ENCODE data around the gene SNCA.

The SNCA gene

DNA sequence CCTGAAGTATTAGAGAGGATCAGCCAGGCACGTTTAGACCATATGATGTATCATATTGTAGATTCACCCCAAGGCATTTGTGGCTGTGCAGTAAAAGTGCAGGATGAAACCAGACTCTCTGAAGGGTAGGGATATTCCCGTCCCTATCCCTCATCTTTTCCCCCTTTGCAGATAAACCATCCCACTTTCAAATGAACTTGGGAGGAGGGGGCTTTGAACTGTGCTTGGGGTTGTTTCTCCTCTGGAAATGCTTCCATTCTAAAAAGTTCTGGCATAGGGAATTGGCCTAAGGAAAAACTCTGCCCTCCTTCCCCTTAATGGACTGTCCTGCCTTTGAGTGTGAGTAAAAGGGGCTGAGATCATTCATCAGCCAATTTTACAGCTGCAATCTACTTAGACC is 23.8 kb downstream of the SNCA start:
- DNase-seq = no peak

DNA sequence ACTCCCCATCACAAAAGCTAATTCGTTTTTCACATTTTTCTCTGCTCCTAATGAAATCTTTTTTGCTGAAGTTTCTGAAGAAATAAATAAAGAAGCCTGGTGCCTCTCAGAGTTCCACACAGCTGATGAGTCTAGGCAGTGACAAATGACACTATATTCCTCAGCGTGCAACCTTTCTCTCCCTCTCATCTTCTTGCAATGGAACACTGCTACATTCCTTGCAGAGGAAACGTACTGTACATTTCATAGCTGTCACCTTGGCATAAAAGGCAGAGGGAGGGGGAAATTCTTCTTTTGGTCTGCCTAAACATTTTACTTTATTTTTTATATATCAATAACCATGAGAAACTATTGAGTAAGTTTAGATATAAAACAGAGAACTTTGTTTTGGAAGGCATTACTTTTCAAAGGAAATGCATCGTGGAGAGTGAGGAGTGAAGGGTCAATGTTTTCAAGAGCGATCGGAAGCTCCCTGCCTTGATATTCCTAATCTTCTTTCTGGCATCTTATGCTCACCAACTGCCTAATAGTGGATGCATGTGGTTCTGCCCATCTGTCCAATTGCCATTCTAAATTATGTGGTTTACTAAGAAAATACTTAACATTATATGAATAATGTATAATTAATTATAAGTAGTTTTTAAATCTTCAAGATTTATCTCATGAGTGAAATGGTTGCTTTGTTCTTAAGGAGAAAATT is 29.4 kb downstream of the SNCA start:
- no peak for DNase-seq

DNA sequence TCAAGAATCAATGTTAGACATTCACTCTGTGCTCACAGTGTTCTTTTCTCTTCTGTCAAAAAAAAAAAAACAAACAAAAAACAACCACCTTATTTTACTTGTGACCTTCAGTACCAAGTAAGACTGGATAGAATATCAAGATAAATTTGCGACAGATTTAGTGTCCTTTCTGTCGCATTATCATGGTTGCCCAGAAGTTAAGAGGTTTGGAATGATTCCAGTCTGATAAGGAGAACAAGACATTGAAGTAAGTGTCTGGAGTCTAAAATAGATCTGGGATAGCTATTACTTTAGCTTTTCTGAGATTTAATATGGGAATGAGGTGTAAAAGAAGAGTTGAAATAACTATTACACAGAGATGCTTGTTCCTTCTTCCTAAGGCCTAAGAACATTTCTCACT is 31.7 kb downstream of the SNCA start:
- DNase-seq = no peak

- no peak for DNase-seq
Observed at GRCh38 chr4:89803915-89804314, 33.0 kb downstream of the SNCA start.

DNA sequence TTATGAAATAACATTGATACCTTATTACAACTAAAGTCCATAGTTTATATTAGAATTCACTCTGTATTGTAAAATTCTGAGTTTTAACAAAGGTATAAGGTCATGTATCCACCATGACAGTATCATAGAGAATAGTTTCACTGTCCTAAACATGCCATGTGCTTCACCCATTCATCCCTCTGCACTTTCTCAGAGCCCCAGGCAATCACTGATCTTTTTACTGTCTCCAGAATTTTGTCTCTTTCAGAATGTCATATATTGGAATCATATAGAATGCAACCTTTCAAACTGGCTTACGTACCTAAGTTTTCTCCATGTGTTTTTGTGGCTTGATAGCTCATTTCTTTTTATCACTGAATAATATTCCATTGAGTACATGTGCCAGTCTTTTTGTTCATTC is 33.9 kb downstream of the SNCA start:
- DNase-seq = no peak

- DNase-seq = no peak
Observed at GRCh38 chr4:89800527-89801103, 36.3 kb downstream of the SNCA start.

GRCh38 chr4:89800012-89800516 is 36.9 kb downstream of the SNCA start:
- DNase-seq = no peak

DNA sequence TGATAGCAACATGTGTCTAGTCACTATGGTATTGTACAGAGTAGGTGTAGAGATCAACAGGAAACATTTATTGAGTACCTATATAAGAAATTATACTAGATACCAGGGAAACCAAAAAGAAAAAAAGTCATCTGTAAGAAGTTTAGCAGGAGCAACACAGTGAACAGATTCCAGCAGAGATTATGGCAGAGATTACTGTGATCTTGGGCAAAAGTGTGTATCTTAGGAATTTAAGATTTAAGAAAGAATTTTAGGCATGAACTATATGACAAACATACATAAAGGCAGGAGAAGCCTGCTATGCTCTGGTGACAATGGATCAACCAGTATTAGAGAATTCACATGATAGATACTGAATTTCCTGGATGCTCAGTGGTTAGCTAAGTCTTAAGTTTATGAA is 37.9 kb downstream of the SNCA start:
- DNase-seq = no peak

- DNase-seq = no peak
Observed at GRCh38 chr4:89797117-89797516, 39.8 kb downstream of the SNCA start.

DNA sequence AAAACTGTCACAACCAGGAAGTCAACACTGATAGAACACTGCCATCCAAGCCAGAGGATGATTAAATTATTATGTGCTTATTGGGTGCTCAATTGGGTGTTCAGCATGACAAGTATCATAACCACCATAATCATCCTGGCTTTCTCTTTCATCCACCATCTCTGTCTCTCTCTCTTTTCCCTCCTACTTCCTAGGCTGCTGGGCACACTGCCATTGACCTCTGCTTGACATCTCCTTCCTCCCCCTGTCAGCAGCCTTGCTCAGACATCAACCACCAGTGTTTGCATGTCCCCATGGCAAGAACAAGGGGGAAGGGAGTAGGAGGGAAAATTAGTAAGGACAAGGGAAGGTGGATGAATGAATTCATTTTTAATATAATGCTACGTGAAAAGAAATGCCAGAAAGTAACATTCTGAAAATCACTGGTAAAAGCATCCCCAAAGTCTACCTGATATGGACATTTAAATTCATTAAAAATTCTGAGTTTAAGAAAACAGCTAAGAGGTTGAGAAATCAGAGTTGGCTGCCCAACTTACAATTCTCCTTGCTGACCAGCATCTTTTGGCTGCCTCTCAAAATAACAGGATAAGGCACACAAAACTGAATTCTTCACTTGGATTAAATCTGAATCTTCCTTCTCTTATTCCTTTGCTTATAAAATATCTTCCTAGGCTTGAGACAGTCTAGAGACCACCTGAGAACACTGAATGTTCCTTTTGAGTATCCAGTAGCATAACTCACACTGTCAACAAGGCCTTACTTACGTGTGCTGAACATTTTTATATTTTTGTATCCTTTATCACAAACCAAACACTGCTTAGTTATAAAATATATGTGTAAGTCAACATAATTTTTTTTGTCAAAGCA is 48.5 kb downstream of the SNCA start:
- no peak for DNase-seq

DNA sequence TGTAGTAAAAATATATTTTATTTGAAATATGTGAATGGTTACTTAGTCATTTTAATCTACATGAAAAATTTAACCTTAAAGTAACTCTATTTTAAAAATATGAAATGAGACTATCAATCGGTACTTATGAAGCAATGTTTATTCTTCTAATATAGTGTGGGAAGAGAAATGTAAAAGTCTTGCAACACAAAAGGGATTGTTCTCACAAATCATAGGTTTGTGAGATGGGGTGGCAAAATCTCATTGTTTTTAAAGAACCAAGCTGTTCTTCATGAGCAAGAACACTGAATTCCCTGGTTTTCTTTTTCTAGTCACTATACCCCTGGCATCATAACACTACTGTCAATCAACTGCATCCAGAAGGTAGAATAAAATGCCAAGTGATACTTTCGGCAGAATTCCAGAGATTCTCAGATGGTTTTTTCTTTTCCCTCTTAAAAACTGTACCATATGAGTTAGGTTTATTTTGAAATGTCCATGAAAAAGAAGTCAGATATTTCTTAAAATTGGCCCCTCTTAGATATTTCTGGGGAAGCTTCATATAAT is 52.2 kb downstream of the SNCA start:
- DNase-seq = no peak

GRCh38 chr4:89781321-89781720 is 55.6 kb downstream of the SNCA start:
- no peak for DNase-seq

DNA sequence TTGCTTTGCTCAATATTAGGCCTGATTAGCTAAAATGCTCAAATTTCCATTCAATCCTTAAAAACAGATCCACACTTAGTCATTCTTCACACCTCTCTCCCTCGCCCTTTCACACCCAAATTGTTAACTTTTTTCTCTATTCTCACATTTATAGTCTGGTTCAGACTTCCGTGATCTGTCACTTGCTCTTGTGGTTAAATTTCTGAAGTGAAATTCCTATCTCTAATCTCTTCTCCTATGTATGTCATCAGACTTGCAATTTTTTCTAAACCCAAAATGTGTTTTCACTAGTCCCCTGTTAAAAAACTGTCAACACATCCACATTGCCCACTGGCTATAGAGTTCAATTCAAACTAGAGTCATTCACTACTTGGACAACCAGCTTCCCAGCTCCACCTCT is 63.2 kb downstream of the SNCA start:
- DNase-seq = no peak

- DNase-seq = no peak
Observed at GRCh38 chr4:89769856-89770255, 67.1 kb downstream of the SNCA start.

GRCh38 chr4:89767924-89768323 is 69.0 kb downstream of the SNCA start:
- DNase-seq = no peak

- DNase-seq = no peak
Observed at GRCh38 chr4:89765966-89766365, 71.0 kb downstream of the SNCA start.

DNA sequence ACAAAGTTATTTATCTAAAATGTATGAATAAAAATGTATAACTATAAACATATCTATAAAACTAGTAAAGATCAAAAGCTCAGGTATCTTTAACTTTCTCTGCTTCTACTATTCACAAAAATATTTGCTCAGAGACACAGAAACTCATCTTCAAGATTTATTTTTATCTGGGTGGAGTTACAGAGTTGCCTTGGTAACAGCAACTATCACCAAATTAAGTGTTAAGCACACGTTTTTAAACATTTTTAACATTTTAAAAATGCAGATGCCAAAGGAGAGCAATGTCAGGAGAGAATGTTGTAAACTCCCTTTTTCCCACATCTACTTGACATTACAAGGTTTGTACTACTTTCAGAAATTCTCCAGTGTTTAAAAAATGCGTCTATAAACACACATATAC is 71.4 kb downstream of the SNCA start:
- DNase-seq = no peak

- no peak for DNase-seq
Observed at GRCh38 chr4:89762311-89762710, 74.7 kb downstream of the SNCA start.

DNA sequence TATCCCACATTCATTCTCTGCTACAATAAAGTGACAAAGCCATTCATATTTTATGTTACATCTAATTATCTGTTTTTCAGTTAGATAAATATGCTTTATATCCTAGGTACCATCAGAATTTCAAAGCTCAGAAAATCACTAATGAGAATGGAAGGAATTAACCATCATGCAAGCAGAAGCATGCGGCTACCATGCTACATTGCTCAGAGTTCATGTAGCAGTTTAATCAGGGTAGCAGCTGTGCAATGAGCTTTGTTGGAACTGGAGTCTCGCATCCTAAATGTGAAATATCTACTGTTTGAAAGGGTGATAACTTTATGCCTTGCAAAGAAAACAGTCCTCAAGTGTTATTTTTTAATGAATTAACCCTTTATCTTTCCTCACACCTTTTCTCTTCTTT is 77.5 kb downstream of the SNCA start:
- no peak for DNase-seq

- no peak for DNase-seq
Observed at GRCh38 chr4:89757154-89757719, 79.7 kb downstream of the SNCA start.

DNA sequence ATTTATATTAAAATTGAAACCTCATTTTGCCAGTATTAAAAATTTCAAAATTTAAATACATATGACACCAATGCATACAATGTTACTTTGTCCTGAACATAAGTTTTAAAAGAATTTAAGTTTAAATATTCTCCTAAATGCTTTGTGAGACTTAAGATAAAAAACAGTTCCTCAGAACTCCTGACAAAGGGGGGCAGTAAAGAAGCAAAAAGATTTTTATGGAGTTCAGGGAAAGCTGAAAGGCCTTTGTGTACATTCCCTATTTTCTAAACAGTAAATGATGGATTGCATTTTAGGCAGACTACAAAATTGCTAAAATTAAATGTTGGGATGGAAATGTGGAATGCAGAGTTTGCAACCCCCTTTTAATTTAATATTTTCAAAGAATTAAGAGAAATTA is 81.7 kb downstream of the SNCA start:
- no peak for DNase-seq

- DNase-seq = no peak
Observed at GRCh38 chr4:89754531-89754930, 82.4 kb downstream of the SNCA start.

- no peak for DNase-seq
Observed at GRCh38 chr4:89753601-89754066, 83.3 kb downstream of the SNCA start.

Measured in KG1 (cell line).